SU-DHL-6 (cell line): ENCODE data around the gene CYB5R4.

Experiments used
- EZH2phosphoT487 ChIP-seq: fragments of 200-600 bp; sonication (generic), shearing (Covaris generic); conservative IDR thresholded peaks from 2 replicates; pipeline ENCODE4 v1.6.1; 2018; ENCODE audit warnings: mild to moderate bottlenecking, antibody characterized with exemption, low read length, moderate library complexity, mixed read lengths
- TF ChIP-seq, protein P1 (sequence below): fragments of 200-600 bp; sonication (generic); IDR thresholded peaks from one replicate; pipeline ENCODE4 v1.5.1; 2017; ENCODE audit warnings: antibody characterized with exemption, mild to moderate bottlenecking, low read length, moderate library complexity; ENCODE audit not compliant: insufficient read depth, poor library complexity, severe bottlenecking

DNA sequence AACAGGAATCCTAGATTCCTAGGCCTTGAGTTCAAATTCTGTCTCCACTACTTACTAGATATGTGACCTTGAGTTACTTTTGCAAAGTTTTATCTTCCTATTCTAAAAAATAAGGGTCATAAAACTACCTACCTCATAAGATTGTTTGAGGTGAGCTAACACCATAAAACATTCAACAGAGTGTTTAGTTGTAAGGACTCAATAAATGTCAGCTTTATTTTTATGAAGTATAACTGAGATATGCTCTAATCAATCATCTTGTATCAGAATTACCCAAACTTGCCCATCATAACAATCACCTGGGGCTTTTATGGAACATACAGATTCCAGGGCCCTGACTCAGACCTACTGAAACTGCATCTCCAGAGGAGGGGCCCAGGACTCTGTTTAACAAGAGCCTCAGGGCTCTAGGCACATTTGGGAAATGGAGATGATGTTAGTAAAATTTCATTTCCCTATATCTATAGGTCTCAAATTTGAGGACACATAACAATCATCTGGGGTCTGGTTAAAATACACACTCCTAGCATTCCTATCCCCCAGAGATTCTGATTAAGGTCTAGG, 138.6 kb downstream of the CYB5R4 start:
- TF ChIP-seq, protein P1, sequence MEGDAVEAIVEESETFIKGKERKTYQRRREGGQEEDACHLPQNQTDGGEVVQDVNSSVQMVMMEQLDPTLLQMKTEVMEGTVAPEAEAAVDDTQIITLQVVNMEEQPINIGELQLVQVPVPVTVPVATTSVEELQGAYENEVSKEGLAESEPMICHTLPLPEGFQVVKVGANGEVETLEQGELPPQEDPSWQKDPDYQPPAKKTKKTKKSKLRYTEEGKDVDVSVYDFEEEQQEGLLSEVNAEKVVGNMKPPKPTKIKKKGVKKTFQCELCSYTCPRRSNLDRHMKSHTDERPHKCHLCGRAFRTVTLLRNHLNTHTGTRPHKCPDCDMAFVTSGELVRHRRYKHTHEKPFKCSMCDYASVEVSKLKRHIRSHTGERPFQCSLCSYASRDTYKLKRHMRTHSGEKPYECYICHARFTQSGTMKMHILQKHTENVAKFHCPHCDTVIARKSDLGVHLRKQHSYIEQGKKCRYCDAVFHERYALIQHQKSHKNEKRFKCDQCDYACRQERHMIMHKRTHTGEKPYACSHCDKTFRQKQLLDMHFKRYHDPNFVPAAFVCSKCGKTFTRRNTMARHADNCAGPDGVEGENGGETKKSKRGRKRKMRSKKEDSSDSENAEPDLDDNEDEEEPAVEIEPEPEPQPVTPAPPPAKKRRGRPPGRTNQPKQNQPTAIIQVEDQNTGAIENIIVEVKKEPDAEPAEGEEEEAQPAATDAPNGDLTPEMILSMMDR = no peak
- no peak for TF ChIP-seq EZH2phosphoT487
